SK-N-SH (cell line): ENCODE measurements around the gene CIDEC. TPM values are rescaled to one million over a fixed set of nuclear protein-coding genes. Genes with fewer than 3 reads are reported as not detected.
"Not testable (repeated sequence)": the region's sequence is repeated elsewhere in the genome, so short reads cannot be mapped to it uniquely, and the experiment has no call there.

Source experiments
- CTCF ChIA-PET: fragments of 300-600, 350-600 bp; formaldehyde crosslinking; extraction: SDS; loops from one replicate; lab custom pipeline; 2021; lab: Yijun Ruan, JAX
- POLR2A ChIA-PET: fragments of 350-600 bp; sonication (Branson Sonifier 250); formaldehyde crosslinking; extraction: SDS; loops from one replicate; lab custom pipeline; 2020; ENCODE audit warnings: antibody characterized with exemption, inconsistent platforms; lab: Yijun Ruan, JAX
- DNase-seq: peaks from one replicate; pipeline ENCODE4 v3.0.0; 2012
- H2AFZ ChIP-seq: fragments of 200-600 bp; sonication (generic); 2 replicates; pipeline ENCODE4 v1.8.1; 2016; ENCODE audit warnings: antibody characterized with exemption, mild to moderate bottlenecking, low read depth
- H3F3A ChIP-seq: fragments of 200-600 bp; sonication (generic); replicated peaks from 2 replicates; pipeline ENCODE3; 2016; ENCODE audit warnings: antibody characterized with exemption, mild to moderate bottlenecking; ENCODE audit not compliant: insufficient read depth
- H3K27ac ChIP-seq, 2 experiments: fragments of 200-500 bp in 1 of 2; fragments of 200-600 bp in 1 of 2; sonication (Bioruptor generic) in 1 of 2; sonication (generic), shearing (Covaris generic) in 1 of 2; 2 replicates each; pipeline versions ENCODE4 v1.5.1 to v1.6.1; 2014 to 2016; ENCODE audit warnings: low read depth in 2 of 2, inconsistent platforms in 1 of 2, low read length in 1 of 2, mild to moderate bottlenecking in 1 of 2, mixed read lengths in 1 of 2
- H3K27me3 ChIP-seq: fragments of 200-600 bp; sonication (generic), shearing (Covaris generic); 2 replicates; pipeline ENCODE4 v1.6.1; 2016; ENCODE audit warnings: mixed run types; ENCODE audit not compliant: insufficient read depth
- H3K36me3 ChIP-seq, 2 experiments: fragments of 200-500 bp in 1 of 2; fragments of 200-600 bp in 1 of 2; sonication (Bioruptor generic) in 1 of 2; sonication (generic) in 1 of 2; replicated peaks in 1 of 2; 2 replicates each; pipeline versions ENCODE3 to v1.5.1; 2014 to 2016; ENCODE audit warnings: low read length in 1 of 2, mild to moderate bottlenecking in 1 of 2; ENCODE audit not compliant: insufficient read depth in 2 of 2, control insufficient read depth in 1 of 2
- H3K4me1 ChIP-seq, 2 experiments: fragments of 200-500 bp in 1 of 2; fragments of 200-600 bp in 1 of 2; sonication (Bioruptor generic) in 1 of 2; sonication (generic), shearing (Covaris generic) in 1 of 2; 2 replicates each; pipeline versions ENCODE4 v1.5.1 to v1.6.1; 2014 to 2016; ENCODE audit warnings: low read depth in 1 of 2, low read length in 1 of 2, mixed run types in 1 of 2; ENCODE audit not compliant: insufficient read depth in 2 of 2, control insufficient read depth in 1 of 2
- H3K4me2 ChIP-seq: fragments of 200-600 bp; sonication (generic), shearing (Covaris generic); 2 replicates; pipeline ENCODE4 v1.6.1; 2017; ENCODE audit warnings: mixed run types
- H3K4me3 ChIP-seq, 2 experiments: fragments of 200-500 bp in 1 of 2; fragments of 200-600 bp in 1 of 2; sonication (Bioruptor generic) in 1 of 2; sonication (generic), shearing (Covaris generic) in 1 of 2; 2 replicates each; pipeline versions ENCODE4 v1.5.1 to v1.8.1; 2014 to 2016; ENCODE audit warnings: low read depth in 2 of 2, inconsistent platforms in 1 of 2, low read length in 1 of 2, mild to moderate bottlenecking in 1 of 2, mixed read lengths in 1 of 2, moderate library complexity in 1 of 2
- H3K79me2 ChIP-seq: fragments of 200-600 bp; sonication (generic); 2 replicates; pipeline ENCODE4 v1.8.1; 2017; ENCODE audit warnings: mild to moderate bottlenecking; ENCODE audit not compliant: insufficient read depth
- H3K9ac ChIP-seq: fragments of 200-600 bp; sonication (generic); 2 replicates; pipeline ENCODE4 v1.6.1; 2017; ENCODE audit warnings: mixed run types
- H3K9me2 ChIP-seq: fragments of 200-600 bp; sonication (generic); 2 replicates; pipeline ENCODE4 v1.6.1; 2017; ENCODE audit warnings: mixed run types
- H3K9me3 ChIP-seq: fragments of 200-600 bp; sonication (generic); 2 replicates; pipeline ENCODE4 v1.6.1; 2017; ENCODE audit warnings: mixed run types, mild to moderate bottlenecking, moderate library complexity
- H4K20me1 ChIP-seq: fragments of 200-600 bp; sonication (generic); 2 replicates; pipeline ENCODE4 v1.6.1; 2017; ENCODE audit warnings: mild to moderate bottlenecking, mixed run types; ENCODE audit not compliant: insufficient read depth
- CHD2 ChIP-seq: fragments of 150-350 bp; IDR thresholded peaks from 2 replicates; pipeline ENCODE4 v1.6.1; 2018; ENCODE audit warnings: low read length; ENCODE audit not compliant: partially characterized antibody
- EZH2phosphoT487 ChIP-seq: fragments of 200-600 bp; sonication (generic); IDR thresholded peaks from 2 replicates; pipeline ENCODE4 v1.6.1; 2017; ENCODE audit warnings: low read depth, mixed run types, mild to moderate bottlenecking, antibody characterized with exemption, moderate library complexity, borderline replicate concordance
- FOXJ3 ChIP-seq: sonication (generic); formaldehyde crosslinking; IDR thresholded peaks from 2 replicates; pipeline ENCODE4 v1.5.1; 2020; ENCODE audit warnings: mild to moderate bottlenecking, missing genetic modification reagents
- FOXM1 ChIP-seq: IDR thresholded peaks from 2 replicates; pipeline ENCODE4 v1.4.0; 2012; ENCODE audit warnings: low read depth, mild to moderate bottlenecking
- GATA2 ChIP-seq: sonication (generic); formaldehyde crosslinking; IDR thresholded peaks from 2 replicates; pipeline ENCODE4 v1.5.0; 2020; ENCODE audit warnings: mild to moderate bottlenecking, missing genetic modification reagents
- JUND ChIP-seq: IDR thresholded peaks from 2 replicates; pipeline ENCODE4 v1.4.0; 2012
- NRF1 ChIP-seq: IDR thresholded peaks from 2 replicates; pipeline ENCODE4 v1.6.1; 2012; ENCODE audit warnings: low read depth, mild to moderate bottlenecking, low read length
- YY1 ChIP-seq: IDR thresholded peaks from 2 replicates; pipeline ENCODE4 v1.4.0; 2012; ENCODE audit warnings: low read depth, mild to moderate bottlenecking
- WGBS: methylation state at CpG from one replicate; pipeline ENCODE4 v1.1.6; 2017; ENCODE audit warnings: low lambda C conversion rate; 5-methylcytosine and 5-hydroxymethylcytosine counted together
- polyA plus RNA-seq, 3 experiments: library from polyadenylated mRNA; depleted of rRNA; stranded (reverse); fragments of >200 nt; gene quantifications; 2 replicates each; pipeline ENCODE4 v1.2.3, GENCODE V29; 2012
- TF ChIP-seq, protein P1 (sequence below): fragments of 150-350 bp; IDR thresholded peaks from 2 replicates; pipeline ENCODE4 v1.6.1; 2016; ENCODE audit warnings: mild to moderate bottlenecking, low read depth, low read length
- TF ChIP-seq, protein P2 (sequence below): IDR thresholded peaks from 2 replicates; pipeline ENCODE4; 2012

Gene CIDEC
- polyA plus RNA-seq, 1 of the 3 experiments (the other 2 are of a cell fraction): not detected

DNA sequence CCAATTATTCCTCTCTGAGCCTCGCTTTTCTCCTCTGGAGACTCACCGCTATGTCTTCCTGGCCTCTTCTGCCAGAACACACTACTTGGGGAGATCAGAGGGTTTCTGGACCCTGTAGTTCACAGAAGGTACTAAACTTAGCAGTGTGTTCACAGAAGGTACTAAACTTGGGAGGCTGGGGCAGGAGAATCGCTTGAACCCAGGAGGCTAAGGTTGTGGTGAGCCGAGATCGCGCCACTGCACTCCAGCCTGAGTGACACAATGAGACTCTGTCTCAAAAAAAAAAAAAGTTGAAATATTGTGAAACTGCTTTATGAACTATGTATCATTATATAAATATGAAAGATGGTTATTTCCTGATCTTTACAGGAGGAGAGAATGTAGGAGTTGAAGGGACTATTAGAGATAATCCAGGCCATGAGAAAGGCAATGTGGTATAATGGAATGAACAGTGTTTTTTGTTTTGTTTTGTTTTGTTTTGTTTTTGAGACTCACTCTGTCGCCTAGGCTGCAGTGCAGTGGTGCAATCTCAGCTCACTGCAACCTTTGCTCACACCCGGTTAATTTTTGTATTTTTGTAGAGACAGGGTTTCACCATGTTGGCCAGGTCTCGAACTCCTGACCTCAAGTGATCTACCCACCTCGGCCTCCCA is 16.8 kb upstream of the CIDEC start:
- H3K4me1 ChIP-seq, H3K27me3 ChIP-seq, H3K4me2 ChIP-seq, H3K4me3 ChIP-seq, H3K9me2 ChIP-seq, H2AFZ ChIP-seq, H3K27ac ChIP-seq, H4K20me1 ChIP-seq, H3K9ac ChIP-seq, POLR2A ChIA-PET, DNase-seq, H3K9me3 ChIP-seq: not testable (repeated sequence)
- Histone ChIP-seq H3F3A (peaks cover 28% of the 10 kb centered on the region), H3K36me3 (peaks cover 23 to 25% of the 10 kb centered on the region in 2 experiments), H3K79me2 (peaks cover 40% of the 10 kb centered on the region)
- 93% methylated on average over 10 of the region's 10 CpGs for WGBS
- CTCF ChIA-PET: interaction anchor here (0.7 kb wide), 1 partner anchor 50 kb away, joined by 3 read pairs; no protein-coding TSS in a partner anchor

DNA sequence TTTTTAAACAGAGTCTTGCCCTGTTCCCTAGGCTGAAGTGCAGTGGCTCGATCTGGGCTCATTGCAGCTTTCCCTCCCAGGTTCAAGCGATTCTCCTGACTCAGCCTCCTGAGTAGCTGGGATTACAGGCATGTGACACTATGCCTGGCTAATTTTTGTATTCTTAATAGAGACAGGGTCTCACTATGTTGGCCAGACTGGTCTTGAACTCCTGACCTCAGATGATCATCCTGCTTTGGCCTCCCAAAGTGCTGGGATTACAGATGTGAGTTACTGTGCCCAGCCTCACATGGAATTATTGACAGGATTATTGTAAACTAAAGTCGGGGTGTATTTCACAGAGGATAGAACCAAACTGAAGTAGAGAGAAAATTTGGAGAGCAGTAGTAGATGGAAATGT is 15.7 kb upstream of the CIDEC start:
- Histone ChIP-seq H3F3A (peaks cover 31% of the 10 kb centered on the region), H3K4me1 (peaks cover 0 to 13% of the 10 kb centered on the region in 2 experiments; a peak in 2 of 4 replicates), H3K36me3 (peaks cover 23 to 25% of the 10 kb centered on the region in 2 experiments), H3K79me2 (peaks cover 51% of the 10 kb centered on the region)
- DNase-seq, CTCF ChIA-PET, H3K4me2 ChIP-seq, H3K27me3 ChIP-seq, H3K9me2 ChIP-seq, H3K4me3 ChIP-seq, H3K9me3 ChIP-seq, H3K9ac ChIP-seq, H2AFZ ChIP-seq, H4K20me1 ChIP-seq, H3K27ac ChIP-seq: not testable (repeated sequence)
- POLR2A ChIA-PET: interaction anchor here (0.6 to 0.9 kb wide), 2 partner anchors 15 to 38 kb away, joined by 3 read pairs; partner anchors contain the start of gene CRELD1
- WGBS: 99% methylated on average over 3 of the region's 3 CpGs

DNA sequence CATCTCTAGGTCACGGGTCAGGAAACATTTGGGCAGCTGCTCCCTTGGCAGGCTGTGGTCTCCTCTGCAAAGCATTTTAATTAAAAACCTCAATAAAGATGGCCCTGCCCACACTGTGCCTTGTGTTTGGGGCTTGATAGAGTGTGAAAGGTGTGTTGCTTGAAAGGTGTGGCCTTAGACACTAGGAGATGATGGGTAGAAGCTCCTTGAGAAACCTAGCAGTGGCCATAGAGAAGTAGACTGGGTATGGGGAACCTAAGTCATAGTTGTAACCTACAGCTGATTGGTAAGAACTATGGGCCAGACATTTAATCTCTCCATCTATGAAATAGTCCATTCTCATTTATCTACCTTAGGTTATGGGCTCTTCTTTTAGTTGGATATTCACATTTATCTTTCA is 13.7 kb upstream of the CIDEC start:
- H3K36me3 ChIP-seq: peaks cover 23 to 25% of the 10 kb centered on the region in 2 experiments
- H3K9ac ChIP-seq: no peak overlapping the region
- TF ChIP-seq GATA2 (CRISPR knock-in tag) (no peak), NRF1 (no peak), YY1 (no peak), CHD2 (no peak), FOXJ3 (CRISPR knock-in tag) (no peak), EZH2phosphoT487 (no peak), JUND (no peak), FOXM1 (no peak)
- TF ChIP-seq, protein P1, sequence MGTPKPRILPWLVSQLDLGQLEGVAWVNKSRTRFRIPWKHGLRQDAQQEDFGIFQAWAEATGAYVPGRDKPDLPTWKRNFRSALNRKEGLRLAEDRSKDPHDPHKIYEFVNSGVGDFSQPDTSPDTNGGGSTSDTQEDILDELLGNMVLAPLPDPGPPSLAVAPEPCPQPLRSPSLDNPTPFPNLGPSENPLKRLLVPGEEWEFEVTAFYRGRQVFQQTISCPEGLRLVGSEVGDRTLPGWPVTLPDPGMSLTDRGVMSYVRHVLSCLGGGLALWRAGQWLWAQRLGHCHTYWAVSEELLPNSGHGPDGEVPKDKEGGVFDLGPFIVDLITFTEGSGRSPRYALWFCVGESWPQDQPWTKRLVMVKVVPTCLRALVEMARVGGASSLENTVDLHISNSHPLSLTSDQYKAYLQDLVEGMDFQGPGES: no peak
- TF ChIP-seq, protein P2, sequence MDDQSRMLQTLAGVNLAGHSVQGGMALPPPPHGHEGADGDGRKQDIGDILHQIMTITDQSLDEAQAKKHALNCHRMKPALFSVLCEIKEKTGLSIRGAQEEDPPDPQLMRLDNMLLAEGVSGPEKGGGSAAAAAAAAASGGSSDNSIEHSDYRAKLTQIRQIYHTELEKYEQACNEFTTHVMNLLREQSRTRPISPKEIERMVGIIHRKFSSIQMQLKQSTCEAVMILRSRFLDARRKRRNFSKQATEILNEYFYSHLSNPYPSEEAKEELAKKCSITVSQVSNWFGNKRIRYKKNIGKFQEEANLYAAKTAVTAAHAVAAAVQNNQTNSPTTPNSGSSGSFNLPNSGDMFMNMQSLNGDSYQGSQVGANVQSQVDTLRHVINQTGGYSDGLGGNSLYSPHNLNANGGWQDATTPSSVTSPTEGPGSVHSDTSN: no peak
- TF ChIP-seq, all 33 proteins: peak for 0
- WGBS: 88% methylated on average over 1 of the region's 1 CpG
- ChIA-PET POLR2A (interaction anchor here (1.4 kb wide), 1 partner anchor 10 kb away, joined by 5 read pairs; the partner anchor contains the start of gene IL17RE), CTCF (interaction anchor here (2.1 kb wide), 1 partner anchor 9 kb away, joined by 6 read pairs; the partner anchor contains the start of gene IL17RE)
- no peak for DNase-seq
- H3K4me2 ChIP-seq: peak overlapping the region; percentile 1; the same call in 1 of the 2 replicates
- no peaks in the 10 kb centered on the region for H3K9me3 ChIP-seq
- peaks cover 3 to 15% of the 10 kb centered on the region in 2 experiments; a peak in 2 of 4 replicates for H3K4me1 ChIP-seq
- H3K79me2 ChIP-seq: peaks cover 54% of the 10 kb centered on the region
- peaks cover 7% of the 10 kb centered on the region; the same call in 1 of the 2 replicates for H4K20me1 ChIP-seq
- H3K4me3 ChIP-seq: no peak overlapping the region
- H3F3A ChIP-seq: peaks cover 33% of the 10 kb centered on the region
- no peaks in the 10 kb centered on the region for H3K9me2 ChIP-seq
- no peak overlapping the region for H2AFZ ChIP-seq
- H3K27me3 ChIP-seq: no peaks in the 10 kb centered on the region
- H3K27ac ChIP-seq: peak overlapping the region in 1 of 2 experiments; percentile 55; a peak in 2 of 4 replicates
